ENCODE data around the gene IFNB1.

IFNB1 gene

DNA sequence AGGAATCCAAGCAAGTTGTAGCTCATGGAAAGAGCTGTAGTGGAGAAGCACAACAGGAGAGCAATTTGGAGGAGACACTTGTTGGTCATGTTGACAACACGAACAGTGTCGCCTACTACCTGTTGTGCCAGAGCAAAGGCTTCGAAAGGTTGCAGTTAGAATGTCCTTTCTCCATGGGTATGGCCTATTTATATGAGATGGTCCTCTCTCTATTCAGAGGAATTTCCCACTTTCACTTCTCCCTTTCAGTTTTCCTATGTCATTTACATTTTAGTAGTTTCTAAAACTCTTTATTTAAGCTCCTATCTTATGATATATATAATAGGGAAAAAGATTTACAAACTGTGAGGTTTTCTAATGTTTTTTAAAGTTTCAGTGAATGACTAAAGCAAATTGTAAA is at the start of gene IFNB1:
TSS of gene IFNB1 (minus strand) at position 162 of the 400 bp plus-strand sequence. CDS start at position 89, 73 bp downstream.
- no peak for DNase-seq

DNA sequence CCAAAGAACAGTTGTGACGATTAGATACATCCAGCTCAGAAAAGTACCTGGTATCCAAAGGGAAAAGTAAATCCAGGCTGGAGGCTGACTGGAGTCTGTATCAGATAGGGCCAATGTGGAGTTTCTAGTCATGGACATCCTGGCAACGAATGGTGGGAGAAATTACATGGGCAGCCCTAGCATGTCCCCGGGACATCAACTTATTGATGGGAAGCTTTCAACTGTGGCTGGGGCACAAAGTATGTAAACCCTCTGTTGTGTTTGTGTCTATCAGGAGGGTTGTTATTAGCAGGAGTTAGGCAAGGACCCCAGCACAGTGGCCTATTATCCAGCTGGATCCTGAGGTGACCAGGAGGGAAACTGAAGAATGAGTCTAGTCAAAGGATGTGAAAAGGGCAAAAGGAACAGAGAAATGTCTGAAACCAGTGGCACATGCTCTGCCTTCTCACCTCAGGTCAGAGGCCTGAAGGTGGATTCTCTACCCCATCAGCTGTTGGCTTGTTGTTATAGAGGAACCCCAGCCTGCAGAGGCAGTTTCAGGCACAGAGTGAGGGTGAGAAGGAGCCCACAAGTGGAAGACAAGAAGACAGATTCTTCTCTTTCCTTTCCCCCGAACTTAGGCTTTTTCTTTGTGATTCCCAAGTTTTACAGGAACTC is 44.0 kb upstream of the IFNB1 start:
- no peak for DNase-seq

DNA sequence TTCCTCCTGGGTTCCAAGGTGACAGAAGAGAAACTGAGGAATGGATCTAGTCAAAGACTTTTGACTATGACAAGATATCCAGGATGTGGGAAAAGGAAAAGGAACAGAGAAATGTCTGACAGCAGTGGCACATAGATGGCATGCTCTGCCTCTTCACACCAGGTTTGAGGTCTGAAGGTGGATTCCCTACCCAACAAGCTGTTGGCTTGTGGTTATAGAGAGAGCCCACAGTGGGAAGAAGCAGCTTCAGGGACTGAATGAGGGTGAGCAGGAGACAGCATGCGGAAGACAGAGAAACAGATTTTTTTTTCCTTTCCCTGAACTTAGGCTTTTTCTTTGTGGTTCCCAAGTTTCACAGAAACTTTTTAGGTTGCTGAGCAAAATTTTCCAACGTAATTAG is 43.3 kb upstream of the IFNB1 start:
- DNase-seq, result no peak

DNA sequence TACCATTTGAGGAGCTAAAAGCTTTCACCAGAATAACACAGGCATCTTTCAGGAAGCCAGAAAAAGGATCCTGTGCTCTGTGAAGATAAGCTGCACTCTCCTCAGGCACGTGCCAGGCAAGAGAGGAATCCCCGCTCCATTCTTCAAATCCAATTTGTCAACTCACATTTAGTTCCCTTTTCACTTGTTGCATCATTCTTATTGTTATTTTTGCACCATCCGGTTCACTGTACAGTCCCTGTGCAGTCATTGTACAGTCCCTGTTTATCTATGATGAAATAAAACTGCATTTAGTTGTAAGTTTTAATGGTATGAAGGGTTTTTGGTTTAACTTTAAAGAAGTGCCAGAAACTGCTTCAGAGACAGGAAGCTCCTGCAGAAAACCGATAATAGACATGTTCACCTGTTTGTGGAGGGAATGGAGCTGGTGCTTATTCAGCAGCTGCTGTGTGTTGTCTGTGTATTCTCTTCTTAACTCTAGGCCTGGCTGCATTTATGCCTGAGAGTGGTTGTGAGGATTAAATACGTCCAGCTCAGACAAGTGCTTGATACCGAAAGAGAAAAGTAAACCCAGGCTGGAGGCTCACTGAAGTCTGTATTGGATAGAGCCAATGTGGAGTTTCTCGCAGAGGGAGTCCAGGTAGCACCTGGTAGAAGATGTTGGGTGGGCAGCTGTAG is 41.5 kb upstream of the IFNB1 start:
- no peak for DNase-seq

DNA sequence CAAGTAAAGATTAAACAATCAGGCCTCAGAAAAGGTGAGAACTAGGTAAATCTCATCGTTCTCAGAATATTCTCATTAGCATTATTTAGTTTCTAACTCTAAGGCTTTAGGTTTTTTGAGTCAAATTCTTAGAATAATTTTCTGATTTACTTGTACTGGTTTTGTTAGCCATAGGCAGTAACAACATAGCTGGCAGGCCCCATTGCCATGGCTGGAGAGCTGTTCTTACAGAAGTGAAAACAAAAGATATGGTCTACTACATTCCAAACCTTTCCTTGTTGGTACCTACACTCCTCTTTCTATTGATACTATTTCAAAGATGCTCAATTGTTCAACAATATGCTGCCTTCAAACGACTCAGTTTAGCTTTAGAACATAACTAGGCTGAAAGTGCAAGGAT is 36.6 kb upstream of the IFNB1 start:
- no peak for DNase-seq

DNA sequence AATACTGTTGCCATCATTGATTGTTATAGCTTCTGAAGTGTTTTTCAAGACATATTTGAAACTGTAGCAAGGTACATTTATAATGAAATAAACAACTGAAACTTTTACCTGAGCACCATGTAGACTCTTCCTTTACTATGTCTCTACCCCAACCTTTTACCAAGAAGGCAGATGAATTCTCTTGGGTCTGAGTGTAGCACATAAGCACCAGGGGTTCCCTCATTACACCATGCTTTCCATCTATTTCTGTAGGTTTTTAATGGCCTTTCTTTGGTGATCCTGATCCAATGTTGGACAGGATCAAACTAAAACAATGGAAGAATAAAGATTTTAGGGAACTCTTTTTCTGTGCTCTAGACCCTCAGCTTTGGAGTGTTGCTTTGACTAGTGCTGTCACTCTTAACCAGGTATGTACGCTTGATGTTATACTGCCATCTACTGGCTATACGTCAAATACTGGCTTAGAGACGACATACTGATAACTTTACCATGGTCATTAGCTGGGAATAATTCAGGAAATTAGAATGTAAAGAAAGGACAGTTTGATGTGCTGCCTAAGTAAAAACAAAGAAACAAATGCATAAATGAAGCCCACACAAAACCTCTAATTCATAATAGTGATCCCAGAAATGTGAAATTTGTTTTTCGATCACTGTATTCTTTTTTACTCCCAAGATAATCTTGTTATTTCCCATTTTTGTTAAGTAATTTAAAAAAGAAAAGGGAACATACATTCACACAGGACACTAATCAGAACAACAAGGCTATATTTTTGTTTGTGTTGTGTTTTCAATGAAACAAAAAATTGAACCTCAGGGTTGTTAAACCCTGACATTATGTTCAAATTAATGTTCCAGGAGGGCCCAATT is 33.2 kb upstream of the IFNB1 start:
- no peak for DNase-seq

DNA sequence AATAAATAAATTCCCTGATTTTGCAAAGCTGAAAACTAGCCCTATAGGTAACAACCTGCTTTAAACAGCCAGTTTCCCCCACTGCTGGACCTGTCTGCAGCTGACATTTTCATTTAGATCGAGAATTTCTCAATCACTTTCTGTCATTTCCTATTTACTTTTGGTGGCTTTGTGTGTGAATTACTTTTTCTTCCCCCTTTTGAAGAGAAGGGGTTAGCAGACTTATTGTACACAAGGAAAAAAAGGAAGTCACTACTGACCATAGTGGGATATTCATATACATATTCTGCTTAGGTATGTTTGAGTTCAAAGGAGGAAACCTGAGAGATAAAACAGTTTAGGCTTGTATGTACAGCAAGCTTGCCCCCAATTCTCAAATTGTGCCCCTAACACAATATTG is 27.0 kb upstream of the IFNB1 start:
- no peak for DNase-seq

DNA sequence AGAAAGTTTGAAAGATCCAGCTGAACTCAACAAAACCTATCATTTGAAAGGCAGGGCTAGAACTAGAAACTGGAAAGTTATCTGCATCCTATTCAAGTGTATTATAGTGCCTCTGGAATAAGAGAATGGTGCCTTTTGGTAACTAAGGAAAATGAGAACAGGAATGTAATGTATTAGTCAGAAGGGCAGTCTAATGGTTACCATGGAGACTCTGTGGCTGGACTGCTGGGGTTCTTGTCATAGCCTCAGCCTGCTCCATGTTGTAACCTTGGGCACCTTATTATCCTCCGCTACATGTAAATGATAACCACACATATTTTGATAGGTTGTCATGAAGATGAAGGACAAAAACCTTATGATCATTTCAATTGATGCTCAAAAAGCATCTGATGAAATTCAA is 24.6 kb upstream of the IFNB1 start:
- no peak for DNase-seq

DNA sequence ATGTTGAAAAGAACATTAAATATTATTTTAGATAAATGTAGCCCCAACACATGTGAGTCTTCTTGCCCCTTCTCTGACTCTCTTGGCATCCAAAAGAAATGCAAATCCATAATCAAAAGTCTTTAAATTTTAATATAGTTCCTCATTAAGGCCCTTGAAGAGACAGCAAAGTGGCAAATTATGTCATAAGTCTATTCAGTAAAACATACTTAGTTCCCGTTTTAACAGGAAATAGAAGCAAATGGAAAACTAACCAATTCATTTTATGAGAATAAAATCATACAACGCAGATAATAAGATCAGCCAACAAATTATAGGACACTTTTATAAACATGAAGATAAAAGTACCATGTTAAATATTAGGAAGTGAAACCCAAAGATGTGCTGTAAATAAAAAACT is 20.1 kb upstream of the IFNB1 start:
- DNase-seq, result no peak

DNA sequence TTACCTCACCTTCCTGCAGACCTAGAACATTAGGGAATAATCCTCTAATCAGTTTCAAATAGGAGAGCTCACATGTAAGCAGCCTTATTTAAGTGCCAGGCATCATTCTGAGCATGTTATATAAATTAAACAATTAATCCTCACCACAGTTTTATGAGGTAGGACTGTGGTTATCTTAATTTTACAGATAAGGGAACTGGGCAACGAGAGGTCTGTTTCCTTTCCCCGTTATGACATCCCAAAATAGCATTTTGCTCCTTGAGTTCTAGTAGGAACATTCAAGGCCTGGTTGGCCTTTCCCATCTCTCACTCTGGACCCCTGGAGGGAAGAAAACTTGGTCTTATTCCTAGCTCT is 19.1 kb upstream of the IFNB1 start:
- no peak for DNase-seq

DNA sequence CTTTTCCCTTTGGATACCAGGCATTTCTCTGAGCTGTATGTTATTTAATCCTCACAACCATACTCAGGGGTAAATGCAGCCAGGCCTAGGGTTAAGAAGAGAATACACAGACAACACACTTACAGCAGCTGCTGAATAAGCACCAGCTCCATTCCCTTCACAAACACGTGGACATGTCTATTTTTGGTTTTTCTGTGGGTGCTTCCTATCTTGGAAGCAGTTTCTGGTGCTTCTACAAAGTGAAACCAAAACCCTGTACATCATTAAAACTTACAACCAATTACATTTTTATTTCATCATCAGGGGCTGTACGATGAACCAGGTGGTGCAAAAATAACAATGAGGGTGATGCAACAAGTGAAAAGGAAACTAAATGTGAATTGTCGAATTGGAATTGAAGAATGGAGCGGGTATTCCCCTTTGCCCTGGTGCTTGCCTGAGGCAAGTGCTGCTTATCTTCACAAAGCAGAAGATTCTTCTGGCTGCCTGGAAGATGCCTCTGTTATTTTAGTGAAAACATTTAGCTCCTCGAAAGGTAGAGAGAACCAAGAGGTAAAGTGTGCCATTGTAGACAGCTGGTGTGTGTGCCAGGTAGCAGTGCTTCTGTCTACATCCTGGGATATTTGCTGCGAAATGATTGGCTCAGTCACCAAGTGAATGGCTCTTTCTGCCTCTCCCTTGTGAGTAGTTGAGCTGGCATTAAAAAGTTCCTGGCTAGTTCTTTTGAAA is 18.6 kb upstream of the IFNB1 start:
- peak; percentile 5 to 23 for DNase-seq

DNA sequence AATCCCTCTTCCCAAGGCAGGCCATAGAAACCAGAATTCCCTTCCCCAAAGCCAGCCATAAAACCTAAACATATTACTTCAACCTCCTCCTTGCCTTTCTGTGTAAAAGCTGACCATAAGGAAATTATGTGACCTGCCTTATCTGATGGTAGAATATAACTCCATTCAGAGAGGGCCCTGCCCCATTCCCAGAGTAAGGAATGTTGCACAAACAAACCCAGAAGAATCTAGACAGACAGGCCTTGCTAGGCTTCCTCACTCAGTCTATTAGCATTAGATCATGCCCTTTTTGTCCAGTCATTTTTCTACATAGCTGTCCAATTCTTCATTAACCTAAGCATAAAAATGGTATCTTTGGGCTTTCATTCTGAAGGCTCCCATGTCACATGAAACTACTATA is 17.8 kb upstream of the IFNB1 start:
- DNase-seq, result no peak

DNA sequence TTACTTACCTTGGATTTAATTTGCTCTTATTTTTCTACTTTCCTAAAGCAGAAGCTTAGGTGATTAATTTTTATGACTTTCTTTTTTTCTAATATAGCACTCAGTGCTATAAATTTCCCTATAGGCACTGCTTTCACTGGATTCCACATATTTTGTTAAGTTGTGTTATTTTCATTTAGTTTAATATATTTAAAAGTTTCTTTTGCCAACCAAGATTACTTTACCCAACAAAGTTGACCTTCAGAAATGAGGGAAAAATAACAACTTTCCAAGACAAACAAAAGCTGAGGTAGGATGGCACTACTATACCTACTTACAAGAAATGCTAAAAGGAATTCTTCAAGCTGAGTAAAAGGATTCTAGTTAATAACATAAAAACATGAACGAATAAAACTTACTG is 8.8 kb upstream of the IFNB1 start:
- no peak for DNase-seq

DNA sequence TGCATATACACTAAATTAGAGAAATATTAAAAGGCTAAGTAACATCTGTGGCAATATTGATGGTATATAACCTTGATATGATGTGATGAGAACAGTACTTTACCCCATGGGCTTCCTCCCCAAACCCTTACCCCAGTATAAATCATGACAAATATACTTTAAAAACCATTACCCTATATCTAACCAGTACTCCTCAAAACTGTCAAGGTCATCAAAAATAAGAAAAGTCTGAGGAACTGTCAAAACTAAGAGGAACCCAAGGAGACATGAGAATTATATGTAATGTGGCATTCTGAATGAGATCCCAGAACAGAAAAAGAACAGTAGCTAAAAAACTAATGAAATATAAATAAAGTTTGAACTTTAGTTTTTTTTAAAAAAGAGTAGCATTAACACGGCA is 7.3 kb upstream of the IFNB1 start:
- no peak for DNase-seq

DNA sequence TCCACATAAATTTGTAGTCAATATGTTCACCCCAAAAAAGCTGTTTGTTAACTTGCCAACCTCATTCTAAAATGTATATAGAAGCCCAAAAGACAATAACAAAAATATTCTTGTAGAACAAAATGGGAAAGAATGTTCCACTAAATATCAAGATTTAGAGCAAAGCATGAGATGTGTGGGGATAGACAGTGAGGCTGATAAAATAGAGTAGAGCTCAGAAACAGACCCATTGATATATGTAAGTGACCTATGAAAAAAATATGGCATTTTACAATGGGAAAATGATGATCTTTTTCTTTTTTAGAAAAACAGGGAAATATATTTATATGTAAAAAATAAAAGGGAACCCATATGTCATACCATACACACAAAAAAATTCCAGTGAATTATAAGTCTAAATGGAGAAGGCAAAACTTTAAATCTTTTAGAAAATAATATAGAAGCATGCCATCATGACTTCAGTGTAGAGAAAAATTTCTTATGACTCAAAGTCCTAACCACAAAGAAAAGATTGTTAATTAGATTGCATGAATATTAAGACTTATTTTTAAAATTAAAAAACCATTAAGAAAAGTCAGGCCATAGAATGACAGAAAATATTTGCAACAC is 6.6 kb upstream of the IFNB1 start:
- DNase-seq, result no peak

DNA sequence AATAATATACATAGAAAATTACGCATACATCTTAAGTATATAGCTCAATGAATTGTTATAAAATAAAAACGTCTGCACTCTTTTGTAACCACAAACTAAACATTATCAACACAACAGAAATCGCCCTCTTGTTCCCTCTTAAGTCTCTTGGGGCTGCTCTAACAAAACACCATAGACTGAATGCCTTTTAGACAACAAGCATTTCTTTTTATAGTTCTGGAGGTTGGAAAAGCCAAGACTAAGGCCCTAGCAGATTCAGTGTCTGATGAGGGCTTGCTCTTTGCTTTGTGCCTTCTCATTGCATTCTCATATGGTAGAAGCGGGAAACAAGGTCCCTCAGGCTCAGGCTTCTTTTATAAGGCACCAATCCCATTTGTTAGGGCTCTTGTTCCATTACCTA is 4.9 kb upstream of the IFNB1 start:
- DNase-seq, result no peak

DNA sequence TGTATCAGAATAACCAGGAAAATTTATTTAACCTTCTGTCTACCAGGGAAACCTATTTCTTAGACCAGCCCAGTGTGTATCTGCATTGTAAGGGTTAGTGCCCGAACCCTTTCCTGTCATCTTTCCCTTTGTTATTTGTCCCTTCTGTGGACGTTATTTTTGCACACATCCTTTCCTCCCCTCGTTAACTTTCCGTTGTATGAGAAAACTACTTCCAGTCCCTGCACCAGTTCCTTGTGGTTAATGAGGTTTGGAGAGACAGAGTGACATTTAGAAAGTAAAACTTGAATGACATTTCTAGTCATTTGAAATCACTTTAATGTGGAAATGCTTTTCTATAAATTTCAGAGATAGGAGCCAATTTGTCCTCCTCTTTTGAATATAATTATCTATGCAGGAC is 4.3 kb upstream of the IFNB1 start:
- no peak for DNase-seq

DNA sequence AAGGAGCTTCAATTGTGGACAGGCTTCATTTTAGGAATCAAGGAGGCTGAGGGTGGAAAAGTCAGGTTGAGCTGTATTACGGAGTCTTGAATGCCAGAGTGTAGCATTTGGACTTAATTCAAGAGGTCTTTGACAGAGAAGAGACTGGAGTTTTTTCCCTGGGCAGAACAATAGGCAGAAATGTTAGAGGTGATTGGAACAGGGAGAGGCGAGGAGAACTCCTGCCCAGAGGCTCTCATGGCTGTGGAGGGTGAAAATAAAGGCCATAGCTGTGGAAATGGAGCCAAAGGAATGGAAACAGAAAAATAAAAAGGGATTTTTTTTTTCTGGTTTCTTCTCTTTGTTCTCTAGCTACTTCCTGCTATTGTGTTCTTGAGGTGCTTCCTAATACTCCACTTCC is 3.7 kb upstream of the IFNB1 start:
- no peak for DNase-seq

DNA sequence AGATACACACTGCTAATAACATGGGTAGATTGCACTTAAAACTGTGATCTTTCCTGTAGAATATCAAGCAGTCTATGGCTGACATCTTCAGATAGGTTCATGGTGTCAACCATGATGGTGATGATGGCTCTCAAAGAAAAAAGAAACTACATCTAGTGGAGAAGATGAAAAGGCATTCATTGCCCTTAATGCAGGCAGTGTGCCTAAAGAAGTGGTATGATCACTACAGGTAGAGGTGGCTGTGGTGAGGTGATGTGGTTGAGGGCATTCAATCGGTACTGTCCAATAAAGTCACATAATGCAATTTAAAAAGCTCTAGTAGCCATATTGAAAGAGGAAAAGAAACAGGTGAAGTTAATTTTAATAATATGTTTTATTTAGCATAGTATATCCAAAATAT is 3.1 kb upstream of the IFNB1 start:
- no peak for DNase-seq

DNA sequence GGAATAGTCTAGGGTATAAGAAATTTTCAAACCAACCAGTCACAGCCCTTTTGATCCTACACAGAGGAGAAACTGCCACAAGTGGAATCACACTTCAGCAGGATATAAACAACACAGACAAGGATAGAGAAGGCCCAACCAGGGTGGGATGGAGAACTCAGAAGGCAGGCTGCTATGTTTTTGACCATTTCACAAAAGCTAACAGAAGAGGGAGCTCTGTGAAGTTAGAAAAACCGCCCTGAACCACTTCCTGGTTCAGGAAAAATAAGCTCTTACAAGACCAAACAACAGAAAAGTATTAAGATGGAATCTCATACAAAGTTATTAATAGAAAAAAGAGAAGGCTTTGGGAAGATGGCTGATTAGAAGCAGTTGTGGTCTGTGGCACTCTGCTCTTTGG is 960 bp upstream of the IFNB1 start:
- no peak for DNase-seq

DNA sequence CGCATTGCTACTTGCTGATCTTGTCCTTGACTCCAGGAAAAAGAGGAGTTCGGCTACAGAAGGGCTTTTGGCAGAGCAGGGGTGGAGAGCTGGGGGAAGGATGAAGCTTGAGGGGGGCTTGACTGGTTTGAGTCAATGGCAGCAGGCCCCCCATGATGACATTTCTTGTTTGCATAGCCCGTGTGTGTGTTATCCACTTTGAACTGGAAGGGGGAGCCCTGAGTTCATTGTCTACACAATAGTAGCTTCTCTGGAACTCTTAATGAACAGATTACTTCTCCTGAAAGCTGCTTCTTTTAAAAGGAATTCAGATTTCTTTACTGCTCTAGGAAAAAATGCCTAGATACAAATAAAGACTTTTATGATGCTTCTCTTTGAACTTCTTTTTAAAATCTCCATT is 2.3 kb downstream of the IFNB1 start:
- DNase-seq, result no peak

DNA sequence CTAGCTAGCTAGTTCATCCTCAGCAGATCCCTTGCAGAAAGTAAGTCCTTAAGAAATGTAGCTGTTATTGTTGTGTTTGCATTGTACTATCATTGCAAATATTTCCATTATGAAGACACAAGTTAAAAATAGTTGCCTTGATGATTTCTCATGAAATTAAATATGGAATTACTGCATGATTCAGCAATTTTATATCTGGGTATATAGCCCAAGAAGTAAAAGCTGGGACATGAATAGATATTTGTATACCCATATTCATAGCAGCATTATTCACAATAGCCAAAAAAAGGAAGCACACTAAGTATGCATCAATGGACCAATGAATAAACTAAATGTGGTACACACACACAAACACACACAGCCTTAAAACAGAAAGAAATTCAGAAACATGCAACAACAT is 6.8 kb downstream of the IFNB1 start:
- DNase-seq, result no peak

DNA sequence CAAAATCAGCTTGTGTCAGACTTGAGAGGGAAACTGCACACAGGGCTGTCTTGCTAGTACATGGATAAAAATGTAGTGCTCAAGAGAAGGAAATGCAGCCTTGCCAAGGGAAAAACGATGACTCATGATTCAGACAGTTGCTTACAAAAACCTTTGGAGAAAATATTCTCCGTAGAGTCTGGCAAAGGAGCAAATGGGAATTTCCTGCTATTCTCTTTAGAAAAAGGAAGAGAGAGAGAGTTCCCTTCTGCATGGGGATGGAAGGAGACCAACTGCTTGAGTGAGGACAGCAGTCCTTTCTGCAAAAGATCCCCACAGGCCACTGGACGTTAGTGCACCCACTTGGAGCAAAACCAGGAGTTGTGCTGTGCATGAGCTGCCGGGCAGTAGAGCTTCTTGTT is 7.6 kb downstream of the IFNB1 start:
- no peak for DNase-seq

Measured in activated CD4-positive, alpha-beta T cell treated with anti-CD3 and anti-CD28 coated beads, Interleukin-2, amount 50 U/mL, for 4 hours (primary cell).